ENCODE data around the gene OTUB1. TPM values are rescaled to one million over a fixed set of nuclear protein-coding genes. Genes with fewer than 3 reads are reported as not detected.

The OTUB1 gene
- total and polyA plus RNA-seq, 2 of the 4 experiments (the other 2 are of a cell fraction) = 69.0 to 168 TPM

- H2BK120ac ChIP-seq (ENCODE audit: low read depth, low read length) = peak within 1 kb of the TSS; percentile 52
- in situ Hi-C loops (cut with MboI; ENCODE audit: low sequenced_read_pairs) (no loop called here), intact Hi-C loops (cut with micrococcal nuclease) (no loop called here), dilution Hi-C loops (cut with HindIII; ENCODE audit: low sequenced_read_pairs, unreplicated experiment) (no loop called here)
- H2BK5ac ChIP-seq (ENCODE audit: low read depth, low read length, poor library complexity, severe bottlenecking) = peak within 1 kb of the TSS; percentile 91
- peak within 1 kb of the TSS; percentile 87 for H3K14ac ChIP-seq (replicated peaks; ENCODE audit: low read depth, low read length)
- ChIA-PET POLR2A (ENCODE audit: unreplicated experiment) (no interaction called here), CTCF (interaction anchor here (0.6 kb wide), 1 partner anchor 40 kb away, joined by 8 read pairs; no protein-coding TSS in a partner anchor)
- H2BK20ac ChIP-seq (ENCODE audit: low read depth, low read length) = no peak within 1 kb of the TSS
- H2AK9ac ChIP-seq (replicated peaks; ENCODE audit: low read depth, low read length, poor library complexity) = peak within 1 kb of the TSS; percentile 99
- no peaks in the 10 kb centered on the region for H3K9me3 ChIP-seq (ENCODE audit: control insufficient read depth, insufficient read depth, low read length)
- no peak within 1 kb of the TSS for H2BK15ac ChIP-seq (ENCODE audit: low read depth, low read length)
- peak within 1 kb of the TSS; percentile 84 for H3K9ac ChIP-seq (ENCODE audit: low read depth, low read length)
- BruUV-seq (replicated peaks) = TSS peak; percentile 58
- peak within 1 kb of the TSS; percentile 97 for H2AFZ ChIP-seq (replicated peaks; ENCODE audit: low read length, poor library complexity)
- peak within 1 kb of the TSS; percentile 70 for H3K23ac ChIP-seq (ENCODE audit: low read depth, low read length)
- peak within 1 kb of the TSS; percentile 44 to 90 for H4K8ac ChIP-seq (ENCODE audit: low read depth in 2 of 2, low read length in 2 of 2)
- no peaks in the 10 kb centered on the region for H3K27me3 ChIP-seq (ENCODE audit: control insufficient read depth, insufficient read depth, low read length)
- H3K4me2 ChIP-seq (ENCODE audit: low read depth, low read length) = peak within 1 kb of the TSS; percentile 44
- H3K36me3 ChIP-seq (ENCODE audit: control insufficient read depth, insufficient read depth, low read length) = peaks cover 11% of the 10 kb centered on the region; the same call in 1 of the 2 replicates
- peak within 1 kb of the TSS; percentile 92 for H3K4ac ChIP-seq (ENCODE audit: low read depth, low read length)
- H3K79me1 ChIP-seq (ENCODE audit: low read depth in 1 of 2, low read length in 2 of 2) = peaks cover 7 to 36% of the 10 kb centered on the region in 2 experiments; a peak in 3 of 4 replicates
- H4K20me1 ChIP-seq (ENCODE audit: insufficient read depth, low read length) = peaks cover 18% of the 10 kb centered on the region
- peak; percentile 100 for DNase-seq
- peaks cover 9% of the 10 kb centered on the region for H3K4me1 ChIP-seq (ENCODE audit: control insufficient read depth, insufficient read depth, low read length)
- H4K91ac ChIP-seq (ENCODE audit: insufficient read depth, low read depth, low read length) = peak within 1 kb of the TSS; percentile 77; the same call in 1 of the 2 replicates
- peak within 1 kb of the TSS; percentile 65 for H3K56ac ChIP-seq (ENCODE audit: extremely low read depth, insufficient read depth, low read length)
- peak within 1 kb of the TSS; percentile 57 for H4K5ac ChIP-seq (ENCODE audit: low read depth, low read length)
- ATAC-seq (ENCODE audit: low read depth) = peak; percentile 98
- H3K18ac ChIP-seq (ENCODE audit: low read depth, low read length) = no peak within 1 kb of the TSS; the same call in 1 of the 2 replicates
- H3K4me3 ChIP-seq (ENCODE audit: insufficient read depth, low read depth, low read length) = peak within 1 kb of the TSS; percentile 82
- H2AK5ac ChIP-seq (ENCODE audit: low read depth, low read length) = peak within 1 kb of the TSS; percentile 66
- 1% methylated on average over 37 of the region's 67 CpGs; no CpG with 5 or more reads in 1 of the 2 experiments for WGBS, 2 experiments (ENCODE audit: extremely low coverage in 2 of 2, insufficient read length in 1 of 2)
- H3K27ac ChIP-seq (ENCODE audit: insufficient read depth, low read length) = peak within 1 kb of the TSS; percentile 86
- H3K9me1 ChIP-seq (ENCODE audit: insufficient read depth, low read length) = peaks cover 16% of the 10 kb centered on the region
- TF ChIP-seq CEBPB (IDR thresholded peaks at IDR 0.05; ENCODE audit: low read depth, low read length) = peak; percentile 97
- TF ChIP-seq CHD1 (IDR thresholded peaks at IDR 0.05; ENCODE audit: low read depth, low read length) = no peak
- TF ChIP-seq BHLHE40 (IDR thresholded peaks at IDR 0.05; ENCODE audit: low read depth, low read length) = no peak
- no peak for TF ChIP-seq RFX5 (IDR thresholded peaks at IDR 0.05; ENCODE audit: low read depth, low read length)
- TF ChIP-seq ELK1 (IDR thresholded peaks at IDR 0.05; ENCODE audit: borderline replicate concordance, low read depth, low read length) = no peak
- no peak for TF ChIP-seq MAFK (IDR thresholded peaks at IDR 0.05; ENCODE audit: low read depth, low read length)
- no peak for TF ChIP-seq NFE2L2 (IDR thresholded peaks at IDR 0.05; ENCODE audit: low read depth, low read length)
- no peak for TF ChIP-seq SMC3 (IDR thresholded peaks at IDR 0.05; ENCODE audit: low read depth, low read length)
- TF ChIP-seq MXI1 (IDR thresholded peaks at IDR 0.05; ENCODE audit: borderline replicate concordance, low read depth, low read length) = no peak
- no peak for TF ChIP-seq FOS (IDR thresholded peaks at IDR 0.05; ENCODE audit: low read depth, low read length)
- TF ChIP-seq, protein P1, sequence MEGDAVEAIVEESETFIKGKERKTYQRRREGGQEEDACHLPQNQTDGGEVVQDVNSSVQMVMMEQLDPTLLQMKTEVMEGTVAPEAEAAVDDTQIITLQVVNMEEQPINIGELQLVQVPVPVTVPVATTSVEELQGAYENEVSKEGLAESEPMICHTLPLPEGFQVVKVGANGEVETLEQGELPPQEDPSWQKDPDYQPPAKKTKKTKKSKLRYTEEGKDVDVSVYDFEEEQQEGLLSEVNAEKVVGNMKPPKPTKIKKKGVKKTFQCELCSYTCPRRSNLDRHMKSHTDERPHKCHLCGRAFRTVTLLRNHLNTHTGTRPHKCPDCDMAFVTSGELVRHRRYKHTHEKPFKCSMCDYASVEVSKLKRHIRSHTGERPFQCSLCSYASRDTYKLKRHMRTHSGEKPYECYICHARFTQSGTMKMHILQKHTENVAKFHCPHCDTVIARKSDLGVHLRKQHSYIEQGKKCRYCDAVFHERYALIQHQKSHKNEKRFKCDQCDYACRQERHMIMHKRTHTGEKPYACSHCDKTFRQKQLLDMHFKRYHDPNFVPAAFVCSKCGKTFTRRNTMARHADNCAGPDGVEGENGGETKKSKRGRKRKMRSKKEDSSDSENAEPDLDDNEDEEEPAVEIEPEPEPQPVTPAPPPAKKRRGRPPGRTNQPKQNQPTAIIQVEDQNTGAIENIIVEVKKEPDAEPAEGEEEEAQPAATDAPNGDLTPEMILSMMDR (conservative IDR thresholded peaks at IDR 0.05; ENCODE audit: low read depth, low read length) = 0 out of 2 replicates have a peak, but pooled peaks have one; percentile 14
- TF ChIP-seq RAD21 (IDR thresholded peaks at IDR 0.05; ENCODE audit: low read length) = 0 out of 2 replicates have a peak, but pooled peaks have one; percentile 4
- peak; percentile 62; the same call in 1 of the 2 replicates for TF ChIP-seq POLR2A (IDR thresholded peaks at IDR 0.05; ENCODE audit: low read depth, low read length)
- 0 out of 2 replicates have a peak, but pooled peaks have one; percentile 1 for TF ChIP-seq USF2 (IDR thresholded peaks at IDR 0.05; ENCODE audit: low read depth, low read length)
These were observed 11.7 kb upstream of the OTUB1 start, which contains the start of gene COX8A for GRCh38 chr11:63974259-63975143. COX8A (plus strand) TSS chr11:63974620; CDS start chr11:63974681, 61 bp downstream.
